ENCODE data around the gene EPHA8.

Gene EPHA8

DNA sequence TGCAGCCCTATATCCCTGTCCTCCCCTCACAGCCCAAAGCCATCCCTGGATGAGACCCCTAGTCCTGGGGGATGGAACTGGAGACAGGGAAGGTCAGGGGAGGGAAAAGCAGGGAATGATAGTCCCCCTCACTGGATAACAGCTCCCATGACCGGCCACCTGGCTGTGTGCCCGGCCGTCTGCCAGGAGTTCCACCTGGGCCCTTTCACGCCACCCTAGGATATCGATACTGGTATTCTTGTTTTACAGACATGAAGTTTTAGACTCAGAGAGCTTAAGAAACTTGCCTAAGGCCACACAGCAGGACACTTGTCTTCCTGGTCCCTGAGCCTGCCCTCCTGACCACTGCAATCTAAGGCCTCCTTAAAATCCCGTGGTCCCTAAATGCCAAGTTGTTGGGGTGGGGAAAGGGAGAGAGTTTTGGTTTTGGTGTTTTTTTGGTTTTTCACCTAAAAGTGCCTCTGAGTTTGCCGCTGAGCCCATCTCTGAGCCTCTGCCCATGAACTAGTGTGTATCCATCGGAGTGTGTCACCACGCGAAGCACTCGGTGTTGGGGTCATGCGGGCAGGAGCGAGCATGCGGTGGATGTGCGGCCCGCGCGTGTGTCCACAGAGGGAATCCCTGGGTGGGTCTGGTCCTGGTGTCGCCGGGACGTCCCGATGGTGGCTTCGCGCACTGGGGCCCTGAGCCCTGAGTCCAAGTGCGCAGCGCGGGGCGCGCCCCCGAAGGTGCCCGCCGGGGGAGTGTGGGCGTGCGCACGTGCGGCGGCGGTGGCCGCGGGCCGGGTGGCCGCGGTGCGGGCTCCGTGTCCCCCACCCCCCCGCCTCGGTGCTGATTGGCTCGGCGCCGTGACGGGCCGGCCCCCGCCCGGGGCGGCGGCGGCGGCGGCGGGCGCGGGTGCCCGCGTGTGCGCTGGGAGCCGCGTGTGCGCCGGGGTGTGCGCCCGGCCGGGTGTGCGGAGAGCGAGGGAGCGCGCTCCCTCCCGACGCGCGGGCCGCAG lies at the start of gene EPHA8:
TSS of gene EPHA8 (plus strand) at position 906 of the 1,000 bp plus-strand sequence. CDS start 147 bp downstream, outside the sequence.
- DNase-seq (ENCODE audit: low spot score) = no peak

DNA sequence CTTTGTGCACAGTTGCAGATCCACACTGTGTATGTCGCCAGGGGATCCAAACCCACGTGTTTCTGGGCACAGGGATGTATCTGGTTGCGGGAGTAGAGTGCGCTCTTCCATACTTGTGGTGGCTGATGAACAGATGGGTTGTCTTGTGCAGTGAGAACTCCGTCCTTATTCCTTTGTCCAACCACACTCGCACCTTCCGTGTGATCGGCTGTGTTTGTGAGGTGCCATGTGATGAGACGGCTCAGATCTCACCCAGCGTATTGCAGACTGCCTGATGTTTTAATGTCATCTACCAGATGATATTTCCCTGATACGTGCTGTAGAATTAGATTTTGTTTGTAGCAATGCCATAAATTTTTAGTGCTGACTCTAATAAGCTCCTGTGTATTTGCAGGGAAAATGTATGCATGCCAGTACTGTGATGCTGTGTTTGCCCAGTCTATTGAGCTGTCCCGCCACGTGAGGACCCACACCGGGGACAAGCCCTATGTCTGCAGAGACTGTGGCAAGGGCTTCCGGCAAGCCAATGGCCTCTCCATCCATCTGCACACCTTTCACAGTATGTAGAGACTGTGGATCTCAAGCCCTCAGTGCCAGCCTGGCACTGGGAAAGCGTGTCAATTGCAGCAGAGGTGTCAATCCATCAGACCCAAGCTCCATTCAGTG lies 46.2 kb upstream of the EPHA8 start:
- DNase-seq (ENCODE audit: low spot score) = no peak

- no peak for DNase-seq (ENCODE audit: low spot score)
Observed at GRCh38 chr1:22517956-22518355, 45.3 kb upstream of the EPHA8 start.

- no peak for DNase-seq (ENCODE audit: low spot score)
Observed at GRCh38 chr1:22518379-22518778, 44.9 kb upstream of the EPHA8 start.

- no peak for DNase-seq (ENCODE audit: low spot score)
Observed at GRCh38 chr1:22520871-22521270, 42.4 kb upstream of the EPHA8 start.

GRCh38 chr1:22521692-22522091 lies 41.6 kb upstream of the EPHA8 start:
- no peak for DNase-seq (ENCODE audit: low spot score)

GRCh38 chr1:22522221-22522743 lies 41.0 kb upstream of the EPHA8 start:
- no peak for DNase-seq (ENCODE audit: low spot score)

DNA sequence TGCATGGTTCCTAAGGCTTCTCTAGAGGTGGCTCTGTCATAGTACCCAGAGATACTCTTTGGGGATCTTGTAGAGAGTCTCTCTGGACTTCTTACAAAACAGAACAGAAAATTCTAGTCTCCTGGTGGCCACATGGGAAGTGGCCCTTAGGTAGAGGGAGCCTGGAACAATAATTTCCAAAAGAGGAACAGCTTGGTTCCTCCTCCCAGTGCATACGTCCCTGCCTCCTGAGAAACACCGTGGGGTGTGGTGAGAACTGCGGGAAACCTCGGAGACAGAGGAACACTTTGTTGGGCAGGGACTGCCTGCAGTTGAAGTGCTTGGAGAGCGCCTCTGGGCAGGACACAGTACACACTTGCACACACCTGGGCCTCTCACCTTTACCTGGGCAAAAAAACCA lies 38.8 kb upstream of the EPHA8 start:
- no peak for DNase-seq (ENCODE audit: low spot score)

DNA sequence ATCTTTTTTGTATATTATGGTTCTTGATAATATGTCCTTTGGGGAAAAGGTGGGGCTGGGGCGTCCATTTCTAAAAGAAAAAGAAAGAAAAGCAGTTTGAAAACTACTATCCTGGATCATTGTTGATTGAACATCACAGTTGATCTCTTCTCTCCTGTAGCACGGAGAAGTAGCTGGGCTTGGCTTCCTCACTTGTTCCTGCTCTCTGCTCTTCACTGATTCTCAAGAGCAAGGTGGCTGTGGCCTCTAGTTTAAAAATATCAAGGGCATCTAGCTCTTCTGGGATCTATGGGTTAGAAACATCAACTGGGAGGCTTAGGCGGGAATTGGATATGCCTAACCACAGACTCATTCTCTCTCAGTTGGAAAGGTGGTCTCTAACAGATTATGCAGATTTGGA lies 38.1 kb upstream of the EPHA8 start:
- DNase-seq (ENCODE audit: low spot score) = no peak

GRCh38 chr1:22525646-22526045 lies 37.6 kb upstream of the EPHA8 start:
- no peak for DNase-seq (ENCODE audit: low spot score)

DNA sequence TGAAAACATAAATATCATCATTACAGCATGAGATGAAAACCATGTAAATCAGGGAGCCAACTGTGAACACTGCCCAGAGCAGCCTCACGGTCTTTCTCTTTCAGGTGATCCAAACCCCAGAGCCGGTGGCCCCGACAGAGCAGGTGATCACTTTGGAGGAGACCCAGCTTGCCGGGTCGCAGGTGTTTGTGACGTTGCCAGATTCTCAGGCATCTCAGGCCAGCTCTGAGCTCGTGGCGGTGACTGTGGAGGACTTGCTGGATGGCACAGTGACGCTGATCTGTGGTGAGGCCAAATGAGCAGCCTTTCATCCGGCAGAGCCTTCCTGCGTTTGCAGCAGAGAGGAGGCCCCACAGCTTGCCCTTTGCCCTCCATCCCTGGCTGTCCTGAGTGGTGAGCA lies 37.2 kb upstream of the EPHA8 start:
- no peak for DNase-seq (ENCODE audit: low spot score)

DNA sequence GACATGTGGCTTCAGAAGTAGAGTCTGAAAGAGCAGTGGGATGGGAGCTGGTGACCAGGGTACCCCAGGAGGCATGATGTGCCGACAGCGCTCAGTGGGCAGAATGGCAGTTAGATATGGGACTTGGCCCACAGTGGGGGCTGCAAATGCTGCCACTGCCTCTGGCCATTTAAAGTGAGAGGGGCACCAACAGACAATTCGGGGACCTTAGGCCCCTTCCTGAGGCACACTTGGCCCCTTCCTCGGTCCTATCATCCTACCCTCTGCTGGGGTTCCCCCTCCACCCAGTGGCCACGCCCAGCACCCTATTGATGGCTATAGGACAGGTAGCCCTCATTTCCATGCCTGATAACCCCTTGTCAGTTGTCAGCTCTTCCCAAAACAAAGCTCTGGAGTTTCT lies 36.6 kb upstream of the EPHA8 start:
- DNase-seq (ENCODE audit: low spot score) = no peak

GRCh38 chr1:22527122-22527521 lies 36.2 kb upstream of the EPHA8 start:
- no peak for DNase-seq (ENCODE audit: low spot score)

DNA sequence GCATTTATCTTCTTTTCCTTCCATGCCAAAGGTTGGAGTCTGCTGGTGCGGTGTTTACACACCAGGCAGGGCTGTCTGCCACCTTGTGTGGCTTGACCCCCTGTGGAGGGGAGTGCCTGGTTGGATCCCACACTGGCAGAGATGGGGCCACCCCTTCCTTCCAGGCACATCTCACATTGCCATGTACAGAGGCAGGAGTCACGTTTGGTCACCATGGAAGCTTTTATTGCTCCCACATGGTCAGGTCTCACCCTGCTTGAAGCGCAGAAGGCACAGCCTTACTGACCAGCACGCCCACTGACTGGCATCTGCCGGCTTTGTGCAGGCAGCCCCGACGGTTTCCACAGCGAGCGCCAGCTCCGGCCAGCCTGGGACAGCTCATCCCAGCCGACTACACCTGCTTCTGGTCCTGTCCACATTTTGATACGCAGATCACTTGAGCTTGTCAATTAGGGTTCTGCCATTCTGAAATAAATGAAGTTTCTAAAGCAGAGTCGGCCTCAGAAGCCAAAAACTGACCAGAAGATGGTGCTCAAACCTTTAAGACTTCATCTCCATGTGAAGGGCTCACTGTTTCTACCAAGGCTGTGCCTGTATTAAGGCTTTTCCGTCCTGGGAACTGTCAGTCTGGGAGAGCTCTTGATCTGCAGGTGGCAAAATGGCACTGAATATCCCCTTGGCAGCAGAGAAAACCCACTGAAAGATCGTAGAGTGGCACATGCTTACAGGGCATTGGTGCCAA lies 35.6 kb upstream of the EPHA8 start:
- no peak for DNase-seq (ENCODE audit: low spot score)

GRCh38 chr1:22528451-22528850 lies 34.8 kb upstream of the EPHA8 start:
- DNase-seq (ENCODE audit: low spot score) = no peak

DNA sequence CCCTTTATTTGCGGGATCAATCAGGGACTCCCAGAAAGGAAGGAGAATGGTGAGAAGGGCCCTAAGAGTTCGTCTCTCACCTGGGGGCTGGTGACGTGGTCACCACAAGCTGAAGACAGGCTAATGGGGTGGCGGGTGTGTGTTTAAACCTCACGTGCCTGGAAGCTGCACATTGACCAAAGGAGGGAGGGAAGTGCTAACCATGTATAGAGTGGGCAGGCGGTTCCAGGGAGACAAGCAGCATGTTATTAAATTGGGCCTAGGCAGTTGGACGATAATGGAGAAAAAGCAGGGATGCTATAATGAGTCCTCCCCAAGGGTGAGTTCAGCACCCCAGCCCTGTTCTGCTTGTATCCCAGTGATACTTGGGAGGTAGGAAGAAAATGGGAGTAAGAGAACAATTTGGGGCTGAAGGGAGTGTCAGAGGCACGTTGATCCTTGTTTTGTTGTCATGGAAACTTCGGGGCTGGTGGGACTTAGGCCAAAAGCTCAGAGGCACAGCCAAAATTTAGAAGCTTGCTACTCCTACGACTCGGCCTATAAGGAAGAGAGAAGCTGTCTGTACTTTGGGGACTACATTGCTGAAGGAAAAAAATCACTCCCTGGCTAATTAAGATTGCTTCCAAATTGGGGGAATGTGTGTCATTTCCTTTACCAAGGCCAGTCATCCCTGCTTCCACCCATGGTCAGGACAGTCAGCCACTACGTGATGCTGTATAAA lies 33.2 kb upstream of the EPHA8 start:
- DNase-seq (ENCODE audit: low spot score) = no peak

GRCh38 chr1:22530715-22531114 lies 32.6 kb upstream of the EPHA8 start:
- DNase-seq (ENCODE audit: low spot score) = no peak

DNA sequence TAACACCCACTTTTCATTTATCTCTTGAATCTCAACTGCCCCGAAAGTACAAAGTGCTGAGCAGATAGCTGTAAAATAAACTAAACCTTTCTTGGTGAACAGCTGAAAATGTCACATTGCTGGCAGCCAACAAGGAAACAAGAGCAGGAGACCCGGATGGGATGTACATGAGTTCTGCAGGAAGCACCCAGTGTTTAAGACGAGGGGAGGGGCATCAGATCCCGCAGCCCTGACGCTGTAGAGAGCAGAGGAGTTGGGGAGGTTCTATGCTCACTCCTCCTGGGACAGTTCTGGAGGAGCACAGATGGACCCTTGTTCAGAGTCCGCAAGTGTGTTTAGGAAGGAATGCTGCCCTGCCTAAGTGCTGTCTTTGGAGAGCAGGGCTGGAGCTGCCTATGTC lies 32.0 kb upstream of the EPHA8 start:
- DNase-seq (ENCODE audit: low spot score) = no peak

DNA sequence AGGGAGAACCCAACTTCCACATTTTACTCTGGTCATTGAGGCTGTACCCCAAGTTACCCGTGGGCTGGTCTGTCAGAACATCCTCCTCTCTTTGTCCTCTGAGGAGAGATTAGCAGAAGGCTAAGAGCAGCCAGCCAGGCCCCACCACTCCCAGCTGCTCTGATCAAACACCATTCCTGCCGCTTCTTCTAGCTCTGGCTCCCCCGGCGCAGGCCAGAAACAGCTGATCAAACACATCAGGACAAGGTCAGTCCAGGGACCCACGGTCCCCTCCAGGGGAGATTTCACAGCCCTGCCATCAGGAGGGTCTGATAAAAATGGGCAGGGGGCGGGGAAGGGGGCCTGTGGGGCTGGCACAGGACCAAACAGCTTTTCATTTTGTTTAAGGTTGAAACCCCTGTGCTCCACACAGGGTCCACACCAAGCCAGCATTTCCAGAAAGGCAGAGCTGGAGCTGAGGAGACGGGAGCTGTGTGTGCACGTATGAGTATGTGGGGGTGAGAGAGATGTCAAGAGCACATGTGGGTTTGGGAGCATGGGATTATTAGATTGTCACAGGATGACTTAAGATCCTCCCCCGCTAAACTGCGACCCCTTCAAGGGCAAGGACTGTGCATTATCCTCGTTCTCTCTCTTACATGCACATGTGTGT lies 29.9 kb upstream of the EPHA8 start:
- no peak for DNase-seq (ENCODE audit: low spot score)

DNA sequence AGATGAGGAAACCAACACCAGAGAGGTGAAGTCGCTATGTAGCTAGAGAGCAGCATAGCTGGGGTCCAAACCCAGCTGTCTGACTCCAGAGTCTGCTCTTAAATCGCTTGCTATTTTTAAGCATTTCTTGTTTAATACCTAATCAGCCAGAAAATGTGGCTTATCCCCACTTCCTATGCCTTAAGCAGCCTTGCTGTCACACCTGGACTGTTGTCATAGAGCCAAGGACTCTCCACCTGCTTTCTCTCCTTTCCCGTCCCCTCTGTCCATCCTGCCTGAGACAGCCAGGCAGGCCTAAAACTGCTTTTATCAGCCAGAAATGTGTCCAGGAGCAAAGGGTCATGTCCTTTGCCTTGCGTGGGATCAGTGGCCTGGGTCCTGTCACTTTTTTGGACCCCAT lies 28.3 kb upstream of the EPHA8 start:
- DNase-seq (ENCODE audit: low spot score) = no peak

DNA sequence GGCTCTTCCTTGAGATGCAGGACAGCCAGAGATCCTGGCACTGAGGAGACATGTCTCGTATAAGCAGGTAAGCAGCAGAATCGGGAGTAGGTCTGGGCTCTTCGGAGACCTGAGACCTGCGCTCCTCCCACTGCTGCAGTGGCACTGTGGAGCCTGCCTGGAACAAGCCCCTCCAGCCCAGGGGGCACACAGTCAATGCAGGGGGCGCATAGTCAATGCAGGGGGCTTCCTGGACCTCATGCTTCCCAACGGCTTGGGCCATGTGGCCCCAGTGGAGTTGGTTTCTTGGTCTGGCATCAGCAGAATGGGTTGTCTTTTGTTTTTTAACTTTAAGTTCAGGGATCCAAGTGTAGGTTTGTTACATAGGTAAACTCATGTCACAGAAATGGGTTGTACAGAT lies 27.9 kb upstream of the EPHA8 start:
- no peak for DNase-seq (ENCODE audit: low spot score)
